HFFc6 (cell line): Measurements from ENCODE around the gene FAM217A. TPM values are rescaled to one million over a fixed set of nuclear protein-coding genes. Genes with fewer than 3 reads are reported as not detected.

Experiments used
- DNase-seq: peaks from one replicate; pipeline ENCODE4 v3.0.0-alpha.2; 2018
- H3K27ac Mint-ChIP-seq: 2 replicates; pipeline ENCODE4 v1.8.0; 2020; ENCODE audit warnings: mild to moderate bottlenecking, mixed read lengths
- H3K27me3 Mint-ChIP-seq: 2 replicates; pipeline ENCODE4 v1.8.0; 2021; ENCODE audit warnings: mild to moderate bottlenecking, moderate library complexity, mixed read lengths; ENCODE audit not compliant: insufficient read depth
- H3K36me3 Mint-ChIP-seq: 2 replicates; pipeline ENCODE4 v1.8.0; 2021; ENCODE audit warnings: low read depth, mixed read lengths
- H3K4me1 Mint-ChIP-seq: 2 replicates; pipeline ENCODE4 v1.8.0; 2020; ENCODE audit warnings: low read depth, mixed read lengths
- H3K4me3 Mint-ChIP-seq: 2 replicates; pipeline ENCODE4 v1.8.0; 2020; ENCODE audit warnings: mild to moderate bottlenecking, moderate library complexity, mixed read lengths
- H3K9me3 Mint-ChIP-seq: 2 replicates; pipeline ENCODE4 v1.8.0; 2020; ENCODE audit warnings: mild to moderate bottlenecking, mixed read lengths
- long read RNA-seq: library from polyadenylated mRNA; unstranded; transcript quantifications from one replicate; pipeline ENCODE4 v2.0.0, GENCODE V29; 2019
- total RNA-seq, 6 experiments: library from RNA; stranded (reverse); fragmentation: NEBNext Ultra II Directional; extraction: Animal tissue kit (Norgen Biotek cat#: 25700); gene quantifications; 2 replicates in 1 of 6; 3 replicates in 5 of 6; pipeline ENCODE4 v1.2.3, GENCODE V29; 2021
- TF ChIP-seq, protein P1 (sequence below): fragments of 200-600 bp; sonication (generic); IDR thresholded peaks from 2 replicates; pipeline ENCODE4 v1.5.0; 2021; ENCODE audit warnings: antibody characterized with exemption, mild to moderate bottlenecking

FAM217A gene, protein sequence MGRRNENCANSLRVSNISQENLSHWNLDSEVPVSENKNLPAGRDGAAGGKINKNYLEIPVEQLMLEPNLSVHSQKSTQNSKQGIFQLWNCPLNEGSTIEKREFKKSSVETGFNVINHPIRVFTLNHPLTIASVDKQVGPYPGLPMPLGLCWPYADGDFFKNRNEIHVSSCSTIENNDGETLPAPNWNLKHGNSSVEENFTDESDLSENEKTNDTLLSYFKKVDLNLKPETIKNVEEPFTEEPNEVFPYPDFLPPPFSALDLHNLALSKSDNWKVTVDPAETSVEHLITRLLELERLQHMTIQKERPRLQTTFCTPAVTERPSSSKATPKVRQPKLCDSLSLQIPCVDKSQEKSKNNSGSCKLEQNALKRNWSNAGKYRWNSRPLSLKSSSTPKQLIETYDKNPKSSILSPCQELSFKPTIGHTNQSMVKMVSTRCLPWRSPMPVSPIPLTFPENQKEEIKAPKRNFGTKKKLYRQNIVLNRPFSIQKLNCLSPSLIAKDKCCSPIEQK
- total RNA-seq = not detected
- long read RNA-seq = 0 reads

DNA sequence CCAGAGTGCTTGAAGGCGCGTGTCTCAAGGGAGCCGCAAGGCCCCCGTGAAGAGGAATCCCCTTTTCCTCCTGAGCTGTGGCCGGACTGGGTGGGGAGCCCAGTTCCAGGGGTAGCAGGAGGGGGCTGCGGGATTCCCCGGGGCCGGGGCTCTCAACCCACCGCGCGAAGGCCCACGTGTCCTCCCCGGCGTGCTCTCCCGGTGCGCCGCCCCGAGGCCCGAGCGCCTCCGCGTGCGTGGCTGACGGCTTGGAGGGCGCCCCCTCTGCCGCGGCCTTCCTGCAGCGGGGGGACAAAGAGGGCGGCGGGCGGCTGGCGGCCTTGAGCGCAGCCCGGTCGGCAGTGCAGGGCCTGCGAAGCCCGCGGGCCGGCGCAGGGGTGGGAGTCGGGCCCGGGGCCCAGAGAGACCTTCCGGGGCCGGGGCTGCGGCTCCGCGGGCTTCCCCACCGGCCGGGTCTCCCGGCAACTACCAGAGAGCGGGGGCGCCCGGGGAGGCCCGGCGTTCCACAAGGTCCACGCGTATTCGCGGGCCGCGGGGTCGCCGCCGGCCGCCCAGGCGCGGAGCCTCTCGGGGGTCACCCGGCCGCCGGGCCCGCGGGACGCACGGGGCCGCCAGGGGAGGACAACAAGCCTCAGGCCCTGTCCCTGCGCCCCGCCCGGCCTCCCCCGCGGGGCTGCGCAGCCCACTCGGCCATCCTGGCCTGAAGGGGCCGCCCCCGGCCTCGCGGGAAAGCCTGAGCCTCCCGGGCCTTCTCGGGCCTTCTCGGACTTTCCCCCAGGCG, at the start of gene FAM217A:
Gene FAM217A, minus strand, starts transcription at position 447 of the 781 bp plus-strand sequence. CDS start 1,723 bp downstream, outside the sequence.
- Mint-ChIP-seq H3K4me3 (no peak within 1 kb of the TSS), H3K9me3 (no peaks in the 10 kb centered on the region), H3K4me1 (no peaks in the 10 kb centered on the region), H3K27ac (no peak within 1 kb of the TSS), H3K27me3 (no peaks in the 10 kb centered on the region; the same call in 1 of the 2 replicates), H3K36me3 (no peaks in the 10 kb centered on the region)
- no peak for DNase-seq
- TF ChIP-seq, protein P1, sequence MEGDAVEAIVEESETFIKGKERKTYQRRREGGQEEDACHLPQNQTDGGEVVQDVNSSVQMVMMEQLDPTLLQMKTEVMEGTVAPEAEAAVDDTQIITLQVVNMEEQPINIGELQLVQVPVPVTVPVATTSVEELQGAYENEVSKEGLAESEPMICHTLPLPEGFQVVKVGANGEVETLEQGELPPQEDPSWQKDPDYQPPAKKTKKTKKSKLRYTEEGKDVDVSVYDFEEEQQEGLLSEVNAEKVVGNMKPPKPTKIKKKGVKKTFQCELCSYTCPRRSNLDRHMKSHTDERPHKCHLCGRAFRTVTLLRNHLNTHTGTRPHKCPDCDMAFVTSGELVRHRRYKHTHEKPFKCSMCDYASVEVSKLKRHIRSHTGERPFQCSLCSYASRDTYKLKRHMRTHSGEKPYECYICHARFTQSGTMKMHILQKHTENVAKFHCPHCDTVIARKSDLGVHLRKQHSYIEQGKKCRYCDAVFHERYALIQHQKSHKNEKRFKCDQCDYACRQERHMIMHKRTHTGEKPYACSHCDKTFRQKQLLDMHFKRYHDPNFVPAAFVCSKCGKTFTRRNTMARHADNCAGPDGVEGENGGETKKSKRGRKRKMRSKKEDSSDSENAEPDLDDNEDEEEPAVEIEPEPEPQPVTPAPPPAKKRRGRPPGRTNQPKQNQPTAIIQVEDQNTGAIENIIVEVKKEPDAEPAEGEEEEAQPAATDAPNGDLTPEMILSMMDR = no peak

DNA sequence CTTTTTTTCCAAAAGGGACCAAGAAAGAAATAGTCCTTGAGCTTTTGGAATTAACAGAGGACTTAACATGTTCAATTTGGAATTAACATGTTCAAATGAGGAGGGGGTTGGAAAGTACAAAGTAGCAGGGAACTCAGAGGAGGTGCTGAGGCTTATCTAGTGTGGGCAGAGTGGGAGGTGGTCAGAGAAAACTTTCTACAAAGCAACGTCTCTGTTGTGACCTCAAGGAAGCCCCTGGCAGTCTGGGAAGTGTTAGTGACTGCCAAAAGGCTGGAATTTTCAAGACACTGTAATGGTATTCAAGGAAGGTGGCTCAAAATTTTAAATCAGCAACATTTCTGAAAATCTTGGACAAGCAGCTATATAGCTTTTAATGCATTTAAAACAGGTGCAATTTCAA, 49.1 kb upstream of the FAM217A start:
- Mint-ChIP-seq H3K9me3 (no peaks in the 10 kb centered on the region), H3K36me3 (peaks cover 65% of the 10 kb centered on the region), H3K4me3 (no peak overlapping the region), H3K27me3 (no peaks in the 10 kb centered on the region; the same call in 1 of the 2 replicates), H3K4me1 (peaks cover 62% of the 10 kb centered on the region), H3K27ac (no peak overlapping the region)
- DNase-seq = no peak
- TF ChIP-seq, protein P1 = no peak

DNA sequence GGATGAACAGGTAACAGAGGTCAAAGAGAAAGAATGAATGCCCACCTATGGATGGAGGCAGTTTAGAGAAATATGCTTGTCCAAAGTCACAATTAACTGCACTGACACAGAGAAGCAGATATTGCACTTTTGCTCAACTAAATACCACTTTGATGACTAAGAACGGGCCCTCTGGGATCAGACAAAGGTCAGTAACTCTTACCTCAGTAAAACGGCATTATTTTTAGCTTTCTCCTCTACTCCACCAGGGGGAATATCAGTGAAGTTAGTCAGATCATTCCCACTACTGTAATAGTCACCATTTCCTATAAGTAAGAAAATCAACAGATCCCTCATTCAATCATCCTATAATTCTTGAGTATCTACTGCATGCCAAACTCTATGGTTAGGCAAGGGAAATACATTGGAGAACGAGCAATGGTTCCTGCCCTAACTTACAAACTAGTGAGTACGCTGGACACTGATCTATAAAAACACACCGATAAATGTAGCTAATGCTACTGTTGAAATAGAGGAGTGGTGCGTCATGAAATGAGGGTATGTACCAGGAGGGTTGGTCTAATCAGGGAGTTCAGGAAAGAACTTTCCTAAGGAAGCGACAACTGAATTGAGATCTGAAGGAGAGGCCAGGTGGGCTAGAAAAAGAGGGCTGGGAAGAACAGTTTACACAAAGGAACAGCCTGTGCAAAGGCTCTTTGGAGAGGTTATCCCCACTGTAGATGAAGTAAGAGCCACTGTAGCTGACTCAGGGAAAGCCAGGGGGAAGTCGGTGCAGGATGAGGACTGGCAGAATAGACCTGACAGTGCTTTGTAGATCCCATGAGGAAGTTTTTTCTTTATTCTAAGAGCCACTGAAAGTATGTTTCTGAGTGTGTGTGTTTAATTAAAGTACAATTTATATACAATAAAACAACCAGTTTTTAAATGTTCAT, 47.3 kb upstream of the FAM217A start:
- Mint-ChIP-seq H3K36me3 (peaks cover 54% of the 10 kb centered on the region), H3K4me1 (peaks cover 57% of the 10 kb centered on the region), H3K27me3 (no peaks in the 10 kb centered on the region; the same call in 1 of the 2 replicates), H3K4me3 (peak overlapping the region; percentile 71), H3K27ac (peak overlapping the region; percentile 86), H3K9me3 (no peaks in the 10 kb centered on the region)
- peak; percentile 86 for DNase-seq
- TF ChIP-seq, protein P1 = peak; percentile 77

DNA sequence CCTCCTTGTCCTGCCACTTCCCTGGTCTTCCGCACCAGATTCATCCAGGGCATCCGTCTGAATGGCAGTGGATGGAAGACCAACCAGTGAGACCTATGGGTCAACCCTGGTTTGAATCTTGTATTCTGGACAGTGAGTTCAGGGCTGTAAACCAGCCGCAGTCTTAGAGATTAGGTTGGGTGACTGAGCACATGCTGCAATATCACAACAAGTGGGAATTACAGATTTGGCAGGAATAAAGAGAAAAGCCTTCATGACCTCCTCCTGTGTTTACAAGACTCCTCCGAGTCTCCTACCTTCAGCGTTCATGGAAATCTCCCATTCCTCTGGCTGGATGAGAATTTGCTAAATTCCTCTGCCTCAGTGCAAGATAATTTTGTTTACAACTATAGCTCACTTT, 46.6 kb upstream of the FAM217A start:
- Mint-ChIP-seq H3K9me3 (no peaks in the 10 kb centered on the region), H3K27me3 (no peaks in the 10 kb centered on the region; the same call in 1 of the 2 replicates), H3K27ac (peak overlapping the region; percentile 80), H3K36me3 (peaks cover 56% of the 10 kb centered on the region), H3K4me3 (peak overlapping the region; percentile 71), H3K4me1 (peaks cover 57% of the 10 kb centered on the region)
- no peak for DNase-seq
- TF ChIP-seq, protein P1 = no peak

DNA sequence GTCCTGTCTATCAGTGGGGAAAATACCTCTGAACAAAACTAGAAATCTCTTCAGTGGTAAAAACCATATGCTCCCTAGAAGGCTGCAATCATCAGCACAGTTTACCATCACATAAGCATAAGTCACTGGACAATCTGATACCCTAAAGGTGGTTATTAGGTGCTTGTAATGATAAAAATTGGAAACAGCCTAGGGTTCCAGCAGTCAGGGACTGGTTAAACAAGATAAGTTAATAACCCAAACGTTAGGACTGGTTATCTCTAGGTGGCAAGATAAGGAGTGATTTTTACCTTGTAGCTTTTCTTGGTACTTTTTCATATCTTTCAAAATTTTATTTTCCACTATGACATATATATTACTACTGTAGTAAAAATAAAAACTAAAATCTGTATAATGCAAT, 45.4 kb upstream of the FAM217A start:
- H3K4me1 Mint-ChIP-seq = peaks cover 45% of the 10 kb centered on the region
- H3K9me3 Mint-ChIP-seq = no peaks in the 10 kb centered on the region
- DNase-seq = no peak
- H3K27me3 Mint-ChIP-seq = no peaks in the 10 kb centered on the region; the same call in 1 of the 2 replicates
- TF ChIP-seq, protein P1 = no peak
- peaks cover 50% of the 10 kb centered on the region for H3K36me3 Mint-ChIP-seq
- no peak overlapping the region for H3K4me3 Mint-ChIP-seq
- H3K27ac Mint-ChIP-seq = no peak overlapping the region
